ENCODE results near the gene SLC35F3.
A peak's percentile ranks its signal among the peaks of the same experiment; 100 is the strongest.

The SLC35F3 gene

GRCh38 chr1:234079896-234080295 is 175.4 kb downstream of the SLC35F3 start:
- DNase-seq (ENCODE audit: low read depth), result no peak
- TF ChIP-seq MAX (IDR thresholded peaks at IDR 0.05; ENCODE audit: low read depth, low read length), result no peak
- no peak for TF ChIP-seq MYC (IDR thresholded peaks at IDR 0.05; ENCODE audit: low read depth, low read length)
- no peak for TF ChIP-seq POLR2A (IDR thresholded peaks at IDR 0.05; ENCODE audit: extremely low read depth, insufficient read length)
- no peak for TF ChIP-seq CTCF (IDR thresholded peaks at IDR 0.05; ENCODE audit: low read depth, low read length)

GRCh38 chr1:234083460-234083859 is 179.0 kb downstream of the SLC35F3 start:
- TF ChIP-seq CTCF (IDR thresholded peaks at IDR 0.05; ENCODE audit: low read depth, low read length), result no peak
- TF ChIP-seq MYC (IDR thresholded peaks at IDR 0.05; ENCODE audit: low read depth, low read length), result no peak
- TF ChIP-seq MAX (IDR thresholded peaks at IDR 0.05; ENCODE audit: low read depth, low read length), result no peak
- no peak for TF ChIP-seq POLR2A (IDR thresholded peaks at IDR 0.05; ENCODE audit: extremely low read depth, insufficient read length)
- DNase-seq (ENCODE audit: low read depth), result no peak
- no peak overlapping the region for H3K4me3 ChIP-seq (ENCODE audit: low read depth, low read length)

More at GRCh38 chr1:234079896-234080295, 175.4 kb downstream of the SLC35F3 start:
- H3K4me3 ChIP-seq (ENCODE audit: low read depth, low read length), result no peak overlapping the region

GRCh38 chr1:234089396-234089795 is 184.9 kb downstream of the SLC35F3 start:
- DNase-seq (ENCODE audit: low read depth), result no peak
- no peak overlapping the region for H3K4me3 ChIP-seq (ENCODE audit: low read depth, low read length)
- TF ChIP-seq CTCF (IDR thresholded peaks at IDR 0.05; ENCODE audit: low read depth, low read length) (peak; percentile 23), MAX (IDR thresholded peaks at IDR 0.05; ENCODE audit: low read depth, low read length) (no peak)

GRCh38 chr1:234090212-234091064 is 186.0 kb downstream of the SLC35F3 start:
- no peak overlapping the region for H3K4me3 ChIP-seq (ENCODE audit: low read depth, low read length)
- no peak for TF ChIP-seq MYC (IDR thresholded peaks at IDR 0.05; ENCODE audit: low read depth, low read length)
- no peak for TF ChIP-seq MAX (IDR thresholded peaks at IDR 0.05; ENCODE audit: low read depth, low read length)
- TF ChIP-seq POLR2A (IDR thresholded peaks at IDR 0.05; ENCODE audit: extremely low read depth, insufficient read length), result no peak
- no peak for TF ChIP-seq CTCF (IDR thresholded peaks at IDR 0.05; ENCODE audit: low read depth, low read length)
- DNase-seq (ENCODE audit: low read depth), result no peak

GRCh38 chr1:234091065-234091401 is 186.6 kb downstream of the SLC35F3 start:
- TF ChIP-seq MAX (IDR thresholded peaks at IDR 0.05; ENCODE audit: low read depth, low read length) (no peak), CTCF (IDR thresholded peaks at IDR 0.05; ENCODE audit: low read depth, low read length) (no peak), MYC (IDR thresholded peaks at IDR 0.05; ENCODE audit: low read depth, low read length) (no peak), POLR2A (IDR thresholded peaks at IDR 0.05; ENCODE audit: extremely low read depth, insufficient read length) (no peak)
- H3K4me3 ChIP-seq (ENCODE audit: low read depth, low read length), result no peak overlapping the region
- DNase-seq (ENCODE audit: low read depth), result no peak

All from NB4 (cell line).